Left renal pelvis (tissue), 4 donors: ENCODE data around the gene AIRE. TPM values are rescaled to one million over a fixed set of nuclear protein-coding genes. Genes with fewer than 3 reads are reported as not detected.
"Not testable (repeated sequence)": the region's sequence is repeated elsewhere in the genome, so short reads cannot be mapped to it uniquely, and the experiment has no call there.

Experiments
- DNase-seq, 4 donors: peaks; one replicate each; pipeline ENCODE4 v3.0.0-alpha.2; 2013; ENCODE audit warnings: low read depth in 4 of 4, low spot score in 3 of 4
- polyA plus RNA-seq, 4 donors: library from polyadenylated mRNA; unstranded; fragments of 120-200 nt; gene quantifications; one replicate each; pipeline ENCODE4 v1.2.1, GENCODE V29; 2013; ENCODE audit not compliant: insufficient read length in 4 of 4

Gene AIRE
- under 1 TPM; 0.03 to 0.55 (median 0.34) TPM for polyA plus RNA-seq

DNA sequence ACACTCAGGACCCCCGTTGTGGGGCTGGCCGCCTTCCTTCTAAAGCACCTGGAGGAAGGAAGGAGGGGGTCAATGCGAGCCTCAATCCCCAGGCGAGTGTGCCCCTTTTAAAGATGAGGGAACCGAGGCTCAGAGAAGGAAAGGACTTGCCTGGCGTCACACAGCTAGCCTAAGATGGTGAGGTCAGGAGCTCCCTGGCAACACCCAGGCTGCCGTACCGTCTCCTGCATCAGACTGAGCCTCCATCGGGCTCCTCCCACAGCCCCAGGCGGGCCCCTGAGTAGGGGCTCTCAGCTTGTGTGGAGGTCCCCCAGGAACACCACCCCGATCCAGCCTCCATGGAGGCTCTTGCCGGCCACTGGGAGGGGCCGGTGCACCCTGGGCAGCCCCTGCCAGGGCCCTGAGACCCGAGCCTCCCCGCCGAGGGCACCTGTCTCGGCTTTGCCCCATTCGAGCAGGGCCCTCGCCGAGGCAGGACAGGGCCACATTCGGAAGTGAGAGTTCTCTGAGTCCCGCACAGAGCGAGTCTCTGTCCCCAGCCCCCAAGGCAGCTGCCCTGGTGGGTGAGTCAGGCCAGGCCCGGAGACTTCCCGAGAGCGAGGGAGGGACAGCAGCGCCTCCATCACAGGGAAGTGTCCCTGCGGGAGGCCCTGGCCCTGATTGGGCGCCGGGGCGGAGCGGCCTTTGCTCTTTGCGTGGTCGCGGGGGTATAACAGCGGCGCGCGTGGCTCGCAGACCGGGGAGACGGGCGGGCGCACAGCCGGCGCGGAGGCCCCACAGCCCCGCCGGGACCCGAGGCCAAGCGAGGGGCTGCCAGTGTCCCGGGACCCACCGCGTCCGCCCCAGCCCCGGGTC, at the start of gene AIRE:
AIRE (plus strand) TSS at position 739 of the 855 bp plus-strand sequence. CDS start 131 bp downstream, outside the sequence.
- DNase-seq, result no peak

DNA sequence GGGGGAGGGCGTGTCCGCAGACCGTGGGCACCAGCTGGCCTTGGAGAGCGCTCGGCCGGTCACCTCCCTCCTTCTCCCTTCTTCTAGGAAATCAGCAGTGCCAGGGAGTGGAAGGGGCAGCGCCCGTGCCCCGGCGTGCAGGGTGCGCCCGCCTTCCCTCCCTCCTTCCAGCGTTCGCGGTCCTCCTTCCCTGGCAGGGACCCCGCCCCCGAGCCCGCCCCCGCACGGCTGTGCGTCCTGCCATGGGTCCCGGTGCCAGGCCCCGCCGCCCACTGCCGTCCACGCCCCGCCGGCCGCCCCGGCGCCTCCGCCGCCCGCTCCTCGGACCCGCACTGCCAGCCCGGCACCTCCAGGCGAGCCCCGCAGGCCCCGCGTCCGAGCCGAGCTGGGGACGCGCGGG, 45.3 kb upstream of the AIRE start:
- not testable (repeated sequence) for DNase-seq

DNA sequence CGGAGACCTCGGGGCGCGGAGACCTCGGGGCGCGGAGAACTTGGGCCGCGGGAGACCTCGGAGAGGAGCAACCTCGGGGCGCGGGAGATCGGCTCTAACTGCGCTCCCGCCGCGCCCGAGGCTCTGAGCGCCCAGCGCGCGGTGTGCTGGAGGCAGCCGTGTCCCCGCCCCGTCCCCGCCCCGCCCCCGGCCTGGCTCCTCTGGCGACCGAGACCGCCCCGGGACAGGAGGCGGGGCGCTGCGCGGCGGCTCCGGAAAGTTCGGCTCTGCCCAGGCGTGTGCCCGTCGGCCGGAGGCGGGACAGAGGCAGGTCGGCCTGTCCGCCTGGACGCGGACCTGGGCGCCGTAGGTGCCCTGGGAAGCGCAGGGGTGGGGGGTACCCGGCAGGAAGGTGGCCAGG, 44.8 kb upstream of the AIRE start, which contains the start of gene ICOSLG:
ICOSLG (minus strand) TSS at position 102 of the 400 bp plus-strand sequence. CDS start 126 bp downstream, outside the sequence.
- DNase-seq, result not testable (repeated sequence)

DNA sequence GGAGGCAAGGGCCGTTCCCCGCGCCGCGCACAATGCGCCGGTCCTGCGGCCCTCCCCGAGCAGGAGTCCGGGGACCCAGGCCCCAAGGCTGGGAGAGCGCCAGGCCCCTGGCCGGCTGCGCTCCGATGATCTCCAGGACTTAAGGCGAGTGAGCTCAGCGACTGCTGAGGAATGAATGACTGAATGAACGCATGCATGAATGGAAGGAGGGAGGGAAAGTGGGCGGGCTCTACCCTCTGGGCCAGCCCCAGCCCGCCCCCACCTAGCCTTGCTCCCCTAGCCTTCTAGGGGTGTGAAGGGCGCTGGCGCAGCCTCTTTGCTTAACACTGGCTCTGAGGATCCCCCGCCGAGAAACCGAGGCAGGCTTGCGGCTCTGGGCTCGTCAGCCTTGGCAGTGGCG, 44.4 kb upstream of the AIRE start:
- not testable (repeated sequence) for DNase-seq

DNA sequence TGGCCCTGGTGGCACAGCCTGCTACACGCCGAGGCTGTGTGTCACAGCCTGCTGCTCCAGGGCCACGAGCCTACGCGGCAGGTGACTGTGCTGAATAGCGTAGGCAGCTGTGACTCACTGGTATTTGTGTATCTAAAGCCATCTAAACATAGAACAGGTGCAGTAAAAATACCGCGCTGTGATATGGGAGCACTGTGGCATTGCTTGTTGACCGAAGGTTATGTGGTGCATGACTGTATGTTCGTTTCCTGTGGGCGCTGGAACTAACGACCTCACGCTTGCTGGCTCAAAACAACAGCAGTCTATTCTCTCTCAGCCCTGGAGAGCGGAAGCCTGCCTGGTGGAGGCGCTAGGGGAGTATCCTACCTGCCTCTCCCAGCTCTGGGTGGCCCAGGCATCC, 41.7 kb upstream of the AIRE start:
- not testable (repeated sequence) for DNase-seq

DNA sequence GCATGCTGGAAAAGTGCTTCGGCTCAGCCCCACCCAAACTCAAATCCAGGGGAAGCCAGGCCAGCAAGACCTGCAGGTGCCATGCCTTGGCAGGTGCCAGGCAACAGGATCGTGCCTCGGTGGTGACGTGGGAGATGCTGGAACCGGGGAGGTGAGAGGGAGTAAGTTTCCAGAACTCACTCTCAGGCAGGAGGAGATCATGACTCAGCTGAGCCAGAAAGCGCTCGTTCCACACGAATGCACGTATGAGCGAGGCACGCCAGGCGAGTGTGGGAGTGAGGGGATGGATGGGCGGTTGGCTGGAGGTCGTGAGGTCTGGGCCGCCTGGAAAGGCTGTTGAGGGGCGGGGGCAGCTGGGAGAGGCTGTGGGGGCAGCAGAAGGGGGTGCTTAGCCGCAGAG, 37.8 kb upstream of the AIRE start:
- not testable (repeated sequence) for DNase-seq

DNA sequence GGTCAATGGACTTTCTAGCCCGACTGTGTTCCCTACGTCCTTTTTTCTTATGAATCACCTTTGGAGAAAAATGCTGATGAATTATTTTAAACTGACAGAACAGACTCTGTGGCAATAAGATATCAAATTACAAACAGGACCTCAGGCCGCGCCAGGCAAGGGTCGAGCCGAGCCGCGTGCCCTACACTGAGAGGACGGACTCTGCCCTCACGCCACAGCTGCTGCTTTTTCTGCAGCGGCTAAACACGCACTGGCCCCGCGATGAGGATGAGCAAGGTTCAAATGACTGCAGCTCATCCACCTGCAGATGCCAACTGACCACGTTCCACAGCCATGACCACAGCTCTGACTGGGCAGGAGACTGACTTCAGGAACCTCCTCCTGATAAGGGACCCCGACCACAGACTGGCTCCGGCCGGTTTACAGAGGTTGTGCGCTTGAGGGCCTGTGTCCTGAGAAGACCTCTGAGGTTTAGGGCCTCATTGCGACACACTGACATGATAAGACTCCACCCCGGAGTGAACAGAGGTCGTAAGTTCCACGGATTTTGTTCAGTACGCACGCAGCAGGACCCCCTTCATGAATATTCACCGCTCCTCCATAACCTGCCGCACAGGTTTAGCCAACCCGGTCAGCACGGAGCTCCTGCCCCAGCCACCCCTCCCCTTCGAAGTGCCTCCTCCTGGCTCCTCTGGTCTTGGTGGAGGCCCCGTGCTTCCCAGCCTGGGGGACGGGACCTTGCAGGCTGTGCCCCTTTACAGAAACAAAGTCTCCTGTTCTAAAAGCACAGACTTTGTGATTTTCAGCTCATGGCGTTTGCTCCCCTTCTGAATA, 36.3 kb upstream of the AIRE start:
- DNase-seq, result not testable (repeated sequence)

DNA sequence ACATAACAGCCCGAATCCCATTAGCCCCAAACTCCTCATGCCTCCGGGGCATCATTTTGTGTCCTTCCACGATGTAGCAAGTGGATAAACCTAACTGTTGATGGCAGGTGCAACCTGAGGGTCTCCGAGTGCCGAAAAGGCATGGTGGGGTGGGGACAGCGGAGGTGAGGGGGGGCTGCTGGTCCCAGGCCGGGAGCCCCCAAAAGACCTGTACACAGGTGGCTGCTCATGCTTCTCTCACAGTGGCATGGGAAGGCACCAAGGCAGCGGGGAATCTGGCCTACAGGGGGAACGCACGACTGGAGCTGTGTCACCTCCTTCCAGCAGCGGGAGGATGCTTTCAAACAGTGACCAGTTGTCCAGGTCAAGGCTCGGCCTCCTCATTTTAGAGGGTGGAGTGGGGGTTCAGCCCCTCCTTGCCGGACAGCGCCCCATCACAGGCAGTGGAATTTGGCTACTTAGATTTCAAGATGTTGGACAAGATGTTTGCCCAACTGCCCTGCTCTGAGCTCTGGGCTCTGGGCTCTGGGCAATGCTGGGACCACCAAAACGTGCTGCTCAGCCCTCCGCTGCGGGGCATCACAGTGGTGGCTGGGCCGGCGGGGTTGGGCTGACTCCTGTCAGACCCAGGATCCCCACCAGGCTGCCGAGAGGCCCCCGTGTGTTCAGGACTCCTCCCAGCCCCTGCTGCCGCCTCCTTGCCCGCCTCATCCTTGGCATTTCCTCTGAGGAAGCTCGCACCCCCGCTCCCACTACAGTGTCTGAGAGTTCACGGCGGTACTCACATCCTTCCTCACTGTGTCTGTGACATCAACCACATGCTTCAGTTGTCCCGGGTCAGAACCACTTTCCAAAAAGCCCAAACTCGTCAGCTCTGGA, 31.6 kb upstream of the AIRE start:
- no peak for DNase-seq

DNA sequence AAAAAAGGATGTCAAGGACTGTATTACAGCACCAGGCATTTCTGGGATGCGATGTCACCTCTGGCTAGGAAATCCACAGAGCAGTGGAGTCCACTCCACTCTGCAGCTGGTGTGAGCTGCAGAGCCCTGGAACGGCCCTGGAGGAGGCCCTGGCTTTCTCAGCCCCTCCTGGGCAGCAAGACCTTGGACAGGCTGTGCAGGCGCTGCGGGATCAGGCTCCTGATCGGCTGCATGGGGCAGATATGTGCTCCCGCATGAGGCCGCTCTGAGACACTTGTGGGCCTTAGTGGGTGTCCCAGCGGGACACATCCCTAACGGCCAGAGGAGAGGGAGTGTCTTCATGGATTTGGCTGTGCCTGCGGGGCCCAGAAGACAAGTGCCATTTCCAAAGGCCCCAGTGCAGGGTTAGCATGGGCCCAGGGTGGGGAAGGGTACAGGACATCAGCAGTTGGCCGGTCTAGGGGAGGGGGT, 30.1 kb upstream of the AIRE start:
- DNase-seq, result no peak

DNA sequence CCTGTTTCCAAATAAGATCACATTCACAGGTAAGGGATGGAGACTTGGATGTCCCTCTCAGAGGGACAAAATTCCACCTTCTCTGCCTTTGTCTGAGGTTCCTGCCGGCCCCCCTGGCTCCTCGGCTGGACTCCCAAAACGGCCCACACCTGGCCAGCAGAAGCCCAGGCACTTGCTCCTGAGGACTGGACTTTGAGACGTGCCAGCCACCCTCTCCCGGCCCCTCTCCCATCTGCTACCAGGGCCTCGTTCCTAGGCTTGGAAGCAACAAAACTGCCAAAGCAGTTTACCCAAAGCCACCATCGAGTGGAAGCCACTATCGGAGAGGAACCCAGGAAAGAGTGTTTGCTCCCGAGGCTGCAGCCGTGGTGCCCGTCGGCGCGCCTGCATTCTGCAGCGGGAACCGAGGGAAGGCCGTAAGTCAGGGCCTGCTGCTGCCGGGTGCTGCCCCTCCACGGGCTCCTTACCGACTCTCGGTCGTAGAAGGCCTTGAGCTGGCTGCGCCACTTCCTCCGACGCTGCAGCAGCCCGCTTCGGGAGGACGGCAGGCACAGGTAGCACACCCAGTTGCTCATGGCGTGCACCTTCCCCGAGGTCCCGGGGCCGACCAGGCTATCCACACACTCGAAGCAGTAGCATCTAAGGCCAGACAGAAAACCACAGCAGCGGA, 27.5 kb upstream of the AIRE start:
- no peak for DNase-seq

DNA sequence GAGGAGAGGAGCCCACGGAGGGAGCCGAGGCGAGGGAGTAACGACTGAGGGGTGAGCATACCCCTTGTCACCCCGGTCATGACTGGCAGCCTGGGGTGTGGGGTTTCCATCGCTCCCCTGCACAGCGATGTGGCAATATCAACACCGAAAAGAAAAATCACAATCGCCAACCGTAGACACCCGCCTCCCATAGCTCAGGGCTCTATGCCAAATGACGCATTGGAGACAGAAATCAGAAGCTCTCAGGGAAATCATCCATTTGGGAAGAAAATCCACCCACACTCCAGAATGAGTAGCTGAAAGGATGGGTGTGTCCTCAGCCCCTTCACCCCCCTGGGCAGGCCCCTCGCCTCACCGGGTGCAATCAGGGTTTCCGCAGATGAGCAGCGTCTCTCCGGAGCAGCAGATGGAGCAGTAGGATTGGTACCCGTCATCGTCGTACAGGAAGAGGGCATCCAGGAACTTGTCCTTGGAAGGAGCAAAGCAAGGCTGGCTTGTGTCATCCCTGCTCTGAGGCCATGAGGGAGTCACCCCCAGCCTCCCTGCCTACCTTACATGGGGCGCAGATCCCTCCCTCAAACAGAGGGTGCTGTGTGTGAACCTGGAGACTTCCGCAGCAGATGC, 26.5 kb upstream of the AIRE start:
- no peak for DNase-seq

DNA sequence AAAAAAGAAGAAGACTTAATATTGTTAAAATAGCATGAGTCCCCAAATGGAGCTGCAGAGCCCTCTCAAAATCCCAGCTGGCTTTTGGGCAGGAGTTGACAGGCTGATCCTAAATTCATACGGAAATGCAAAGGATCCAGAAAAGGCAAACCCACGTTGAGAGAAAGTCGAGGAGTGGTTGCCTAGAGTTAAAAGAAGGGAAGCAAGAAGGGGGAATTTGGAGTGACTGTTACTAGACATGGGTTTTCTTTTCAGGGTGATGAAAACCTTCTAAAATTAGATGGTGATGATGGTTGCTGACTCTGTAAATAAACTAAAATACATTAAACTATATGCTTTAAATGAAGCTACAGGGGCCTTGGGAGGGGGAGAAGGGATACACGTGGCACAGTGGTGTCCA, 25.6 kb upstream of the AIRE start:
- DNase-seq, result no peak

DNA sequence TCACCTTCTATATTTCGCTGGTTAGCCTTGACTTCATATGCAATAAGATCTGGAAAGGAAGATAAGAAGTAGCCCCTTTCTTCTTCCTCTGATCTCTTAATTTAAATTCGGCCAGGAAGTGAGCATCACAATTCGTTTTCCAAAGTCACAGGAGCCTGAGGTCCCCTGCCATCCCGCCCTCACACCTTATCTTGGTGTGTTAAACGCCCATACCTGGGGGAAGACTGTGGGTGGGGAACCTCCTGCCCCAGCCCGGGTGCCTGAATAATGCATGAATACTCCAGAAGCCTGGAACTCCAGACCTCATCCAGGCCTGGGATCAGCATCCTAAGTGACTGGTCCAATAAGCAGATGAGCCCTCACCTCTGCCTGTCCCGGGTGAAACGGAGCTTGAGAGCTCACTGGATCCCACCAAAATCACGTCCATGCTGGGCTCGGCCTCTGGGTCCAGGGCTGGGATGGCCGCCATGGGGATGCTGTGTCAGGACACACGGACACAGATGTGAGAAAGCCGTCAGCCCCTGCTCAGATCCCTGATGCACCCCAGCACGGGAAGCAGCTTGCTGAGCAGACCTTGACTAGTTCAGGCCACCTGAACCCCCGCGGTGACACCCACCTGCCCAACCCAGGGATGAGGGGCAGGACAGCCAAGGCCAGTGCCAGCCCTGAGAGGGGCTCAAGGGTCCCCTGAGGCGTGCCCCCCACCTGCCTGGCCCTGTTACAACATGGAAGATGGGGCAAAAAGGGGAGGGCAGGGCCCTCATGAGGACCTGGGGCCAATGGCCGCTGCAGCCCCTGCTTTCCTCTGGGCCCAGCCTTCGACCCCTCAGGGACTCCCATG, 24.7 kb upstream of the AIRE start:
- DNase-seq, result no peak

DNA sequence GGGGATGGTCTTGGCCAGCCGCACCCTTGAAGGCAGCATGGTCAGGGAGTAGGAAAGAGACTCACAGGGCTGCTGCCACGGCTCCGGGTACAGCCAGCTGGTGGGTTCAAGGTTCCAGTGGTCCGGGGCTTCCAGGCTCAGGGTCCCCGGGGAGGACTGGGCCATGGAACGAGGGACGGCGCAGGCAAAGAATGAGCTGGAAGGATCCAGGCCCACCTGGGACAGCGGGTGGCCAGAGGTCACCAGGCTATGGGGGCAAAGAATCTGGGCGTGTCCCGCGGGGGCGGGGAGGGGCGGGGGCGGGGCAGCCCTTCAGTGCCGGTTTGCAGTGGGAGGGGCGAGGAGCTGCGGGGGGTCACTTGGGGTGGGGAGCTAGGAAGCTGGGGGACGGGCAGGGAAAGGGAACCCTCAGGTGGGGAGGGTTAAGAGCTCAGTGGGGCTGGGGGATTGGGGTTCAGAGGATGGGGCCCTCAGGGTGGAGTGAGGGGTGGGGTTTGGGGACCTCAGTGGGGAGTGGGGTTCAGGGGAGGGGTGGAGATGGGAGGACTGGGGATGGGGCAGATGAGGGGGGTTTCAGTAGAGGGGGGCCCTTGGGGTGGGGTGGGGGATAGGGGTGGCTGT, 23.9 kb upstream of the AIRE start, which contains the start of gene DNMT3L:
DNMT3L (minus strand) TSS at position 223 of the 621 bp plus-strand sequence. CDS start 638 bp downstream, outside the sequence.
- no peak for DNase-seq

DNA sequence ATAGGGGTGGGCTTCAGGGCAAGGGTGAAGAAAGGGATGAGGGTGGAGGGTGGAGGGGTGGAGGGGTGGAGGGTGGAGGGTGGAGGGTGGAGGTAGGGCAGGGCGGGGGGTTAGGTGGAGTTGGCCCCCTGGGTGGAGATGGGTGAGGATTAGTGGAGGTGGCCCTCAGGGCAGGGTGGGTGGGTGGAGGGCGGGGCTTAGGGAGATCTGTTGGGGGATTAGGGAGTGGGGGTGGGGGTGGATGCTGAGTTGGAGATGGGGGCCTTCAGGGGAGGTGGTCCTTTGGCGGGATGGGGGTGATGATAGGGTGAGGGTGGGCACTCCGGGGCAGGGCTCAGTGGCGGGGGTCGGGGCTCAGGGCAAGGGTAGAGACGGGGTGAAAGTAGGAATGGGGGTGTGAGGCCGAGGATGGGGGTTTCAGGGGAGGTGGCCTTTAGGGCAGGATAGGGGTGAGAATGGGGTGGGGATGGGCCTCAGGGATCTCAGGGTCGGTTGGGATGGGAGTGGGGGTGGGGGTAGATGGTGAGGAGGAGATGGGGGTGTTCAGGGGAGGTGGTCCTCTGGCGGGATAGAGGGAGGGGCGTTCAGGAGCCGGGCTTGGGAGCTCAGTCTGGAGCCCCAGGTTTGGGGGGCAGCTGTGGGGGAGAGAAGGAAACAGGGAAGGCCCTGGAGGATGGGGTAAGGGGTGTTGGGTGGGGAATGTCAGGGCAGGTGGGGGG, 23.2 kb upstream of the AIRE start:
- DNase-seq, result no peak

DNA sequence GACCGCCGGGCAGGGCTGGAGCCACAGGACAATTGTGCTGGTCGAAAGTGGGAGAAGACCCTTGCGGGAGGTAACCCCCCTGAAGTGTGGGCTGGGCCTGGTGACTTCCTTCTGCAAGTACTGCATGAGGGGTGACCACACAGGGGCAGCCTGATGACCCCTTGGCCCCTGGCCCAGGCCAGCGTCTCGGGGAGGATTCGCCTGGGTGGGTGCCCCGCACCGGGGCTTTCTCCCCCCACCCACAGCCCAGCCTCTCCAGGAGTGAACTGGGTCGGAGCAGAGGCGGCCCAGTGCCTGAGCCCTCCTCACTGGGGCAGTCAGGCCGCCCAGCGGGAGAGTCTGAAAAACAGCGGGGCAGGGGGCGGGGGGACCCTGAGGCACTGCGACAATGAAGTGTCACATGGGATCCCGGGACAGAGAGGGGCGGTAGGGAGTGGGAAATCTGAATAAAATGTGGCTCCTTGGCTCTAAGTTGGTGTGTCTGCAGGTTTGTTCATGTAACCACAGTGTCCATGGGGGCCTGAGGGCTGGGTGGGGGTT, 22.4 kb upstream of the AIRE start:
- DNase-seq, result no peak

DNA sequence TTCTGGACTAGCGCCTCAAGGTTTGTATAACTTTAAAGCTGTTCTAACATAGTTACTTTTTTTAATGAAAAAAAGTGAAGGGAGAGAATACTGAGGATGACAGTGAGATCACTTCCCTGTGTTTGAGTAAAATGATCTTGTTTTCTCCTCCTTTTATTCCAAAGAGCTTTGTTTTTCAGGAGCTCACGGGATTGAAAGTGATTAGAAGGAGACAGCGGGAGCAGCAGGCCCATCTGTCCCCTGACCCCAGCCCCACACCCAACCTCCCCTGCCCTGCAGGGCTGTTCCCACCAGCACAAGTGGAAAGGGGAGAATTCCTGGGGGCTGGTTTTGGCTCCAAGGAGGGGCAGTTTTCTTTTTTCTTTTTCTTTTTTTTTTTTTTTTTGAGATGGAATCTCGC, 21.9 kb upstream of the AIRE start:
- no peak for DNase-seq
